Measurements from ENCODE around the gene DZANK1. TPM values are rescaled to one million over a fixed set of nuclear protein-coding genes. Genes with fewer than 3 reads are reported as not detected.
"Not testable (repeated sequence)": the region's sequence is repeated elsewhere in the genome, so short reads cannot be mapped to it uniquely, and the experiment has no call there.

DZANK1 gene
- total RNA-seq, 3 donors from 2014 or later = 2.4 to 2.7 (median 2.6) TPM

GRCh38 chr20:18361678-18362077 lies 105.2 kb downstream of the DZANK1 start:
- DNase-seq = no peak
- Histone ChIP-seq H3K4me3 (no peak overlapping the region), H3K4me1 (ENCODE audit: low read depth) (no peaks in the 10 kb centered on the region), H3K9me3 (no peaks in the 10 kb centered on the region), H3K36me3 (ENCODE audit: low read depth) (no peaks in the 10 kb centered on the region)
- intact Hi-C loops (cut with DNase I, micrococcal nuclease) = no loop called here
- no peak for ATAC-seq
- TF ChIP-seq CTCF (IDR thresholded peaks at IDR 0.05) = no peak

GRCh38 chr20:18360635-18361034 lies 106.2 kb downstream of the DZANK1 start:
- no peaks in the 10 kb centered on the region for H3K36me3 ChIP-seq (ENCODE audit: low read depth)
- H3K4me3 ChIP-seq = no peak overlapping the region
- ATAC-seq = no peak
- no peaks in the 10 kb centered on the region for H3K4me1 ChIP-seq (ENCODE audit: low read depth)
- H3K9me3 ChIP-seq = no peaks in the 10 kb centered on the region
- TF ChIP-seq CTCF (IDR thresholded peaks at IDR 0.05) = no peak
- intact Hi-C loops (cut with DNase I, micrococcal nuclease) = no loop called here
- DNase-seq = no peak

- H3K36me3 ChIP-seq (ENCODE audit: low read depth) = no peaks in the 10 kb centered on the region
- H3K4me1 ChIP-seq (ENCODE audit: low read depth) = no peaks in the 10 kb centered on the region
- DNase-seq (no peak), ATAC-seq (no peak)
- H3K9me3 ChIP-seq = no peaks in the 10 kb centered on the region
- intact Hi-C loops (cut with DNase I, micrococcal nuclease) = no loop called here
- no peak for TF ChIP-seq CTCF (IDR thresholded peaks at IDR 0.05)
- H3K4me3 ChIP-seq = no peak overlapping the region
Observed at GRCh38 chr20:18359854-18360253, 107.0 kb downstream of the DZANK1 start.

- intact Hi-C loops (cut with DNase I, micrococcal nuclease); H3K9me3 ChIP-seq; DNase-seq; H3K4me1 ChIP-seq (ENCODE audit: low read depth); H3K36me3 ChIP-seq (ENCODE audit: low read depth); H3K4me3 ChIP-seq; ATAC-seq: not testable (repeated sequence)
Observed at GRCh38 chr20:18349749-18350148, 117.1 kb downstream of the DZANK1 start.

Small RNA genes within 50 kb of the gene (microRNA-seq; reads per million reads assigned to microRNA genes)
- gene MIR3192 = not detected

Other genes starting within 250 kb of the DZANK1 start
- gene ZNF133, start 178.5 kb downstream of the DZANK1 start, total RNA-seq = 10 to 100 TPM in 2 of 3 donors, 1 to 10 TPM in 1; 6.1 to 14.3 (median 11.8) TPM
- gene POLR3F, start 360 bp upstream of the DZANK1 start, total RNA-seq = 1 to 10 TPM; 5.3 to 9.1 (median 6.6) TPM
- gene RBBP9, start 30.2 kb upstream of the DZANK1 start, total RNA-seq = 10 to 100 TPM in 1 of 3 donors, 1 to 10 TPM in 2; 8.8 to 11.1 (median 9.5) TPM
- gene SEC23B, start 40.9 kb upstream of the DZANK1 start, total RNA-seq = 10 to 100 TPM; 32.4 to 54.3 (median 51.0) TPM
- gene SMIM26, start 100.4 kb upstream of the DZANK1 start, total RNA-seq = 10 to 100 TPM; 55.7 to 70.1 (median 59.2) TPM
- 10 to 100 TPM; 10.9 to 18.1 (median 14.1) TPM for gene DTD1, start 121.0 kb upstream of the DZANK1 start, total RNA-seq

All from mucosa of descending colon (tissue), 3 donors.